HG02981 (cell line): ENCODE results near the gene C13orf46.

Experiments used
- ATAC-seq: cut with Tn5 transposase; IDR thresholded peaks from one replicate; pipeline ENCODE4 v1.9.1; 2021; ENCODE audit warnings: mild to moderate bottlenecking, moderate library complexity; ENCODE audit not compliant: unreplicated experiment

C13orf46 gene

GRCh38 chr13:113927661-113928581 lies 46.0 kb downstream of the C13orf46 start:
- ATAC-seq: no peak

DNA sequence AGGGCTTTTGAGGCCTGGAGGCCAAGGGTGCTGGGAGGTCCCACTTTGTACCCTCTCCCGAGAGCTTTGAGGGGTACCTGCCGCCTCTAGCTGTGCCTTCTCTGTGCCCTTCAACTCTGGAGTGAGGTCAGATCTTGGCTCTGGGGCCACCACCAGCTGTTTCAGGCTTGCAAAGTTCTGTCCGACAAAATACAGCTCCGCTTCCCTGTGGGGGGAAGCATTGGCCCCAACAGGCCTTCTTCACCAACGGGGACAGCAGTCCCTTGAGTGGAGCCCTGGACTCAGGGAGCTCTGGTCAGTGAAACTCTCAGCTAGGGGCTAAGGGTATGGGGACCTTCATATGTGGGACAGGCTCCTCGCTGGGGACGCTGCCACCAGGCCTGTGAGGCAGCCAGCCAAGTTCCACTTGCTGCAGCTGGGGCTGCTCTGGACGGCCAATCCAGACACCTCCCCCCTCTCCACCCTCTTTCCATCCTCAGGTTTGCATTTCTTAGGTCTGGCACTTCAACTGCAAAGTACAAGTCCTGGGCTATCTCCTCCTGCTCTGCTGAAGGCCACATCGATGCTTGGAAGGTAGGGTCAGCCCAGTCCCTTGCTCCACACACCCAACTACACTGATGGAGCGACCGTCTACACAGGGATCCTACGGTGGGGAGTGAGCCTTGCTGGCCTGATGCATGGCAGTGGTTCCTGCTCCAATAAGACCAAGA lies 46.8 kb downstream of the C13orf46 start:
- no peak for ATAC-seq

- ATAC-seq: no peak
Measured at GRCh38 chr13:113926301-113926761, 47.5 kb downstream of the C13orf46 start.

- no peak for ATAC-seq
Measured at GRCh38 chr13:113924184-113924901, 49.5 kb downstream of the C13orf46 start.

DNA sequence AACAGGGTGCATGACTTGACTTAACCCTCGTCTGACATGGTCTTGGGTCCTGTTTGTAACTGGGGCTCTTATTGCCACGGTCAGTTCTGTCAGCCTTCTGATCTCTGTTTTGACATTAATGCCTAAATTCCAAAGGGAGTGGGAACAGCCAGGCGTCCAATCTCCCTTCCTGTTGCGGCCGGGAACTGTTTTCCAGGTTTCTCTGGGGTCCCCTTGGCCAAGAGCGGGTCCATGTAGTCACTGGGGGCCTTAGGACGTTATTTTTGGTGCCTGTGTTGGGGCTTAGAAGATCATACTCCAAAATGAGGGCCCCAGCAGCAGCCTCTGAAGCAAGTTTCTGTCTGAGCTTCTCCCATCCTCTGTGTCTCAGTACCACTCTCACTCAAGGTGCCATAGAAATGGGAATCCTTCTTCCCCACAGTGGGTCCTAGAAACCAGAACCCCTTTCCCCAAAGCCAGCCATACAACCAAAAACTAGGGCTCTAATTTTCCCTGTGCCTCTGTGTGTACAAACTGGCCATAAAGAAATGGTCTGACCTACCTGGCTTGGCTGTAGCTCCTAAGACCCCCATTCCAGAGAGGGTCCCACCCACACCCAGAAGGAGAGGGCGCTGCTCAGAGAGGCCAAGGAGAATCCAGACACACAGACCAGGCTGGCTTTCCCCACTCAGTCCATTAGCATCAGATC lies 50.4 kb downstream of the C13orf46 start:
- no peak for ATAC-seq

DNA sequence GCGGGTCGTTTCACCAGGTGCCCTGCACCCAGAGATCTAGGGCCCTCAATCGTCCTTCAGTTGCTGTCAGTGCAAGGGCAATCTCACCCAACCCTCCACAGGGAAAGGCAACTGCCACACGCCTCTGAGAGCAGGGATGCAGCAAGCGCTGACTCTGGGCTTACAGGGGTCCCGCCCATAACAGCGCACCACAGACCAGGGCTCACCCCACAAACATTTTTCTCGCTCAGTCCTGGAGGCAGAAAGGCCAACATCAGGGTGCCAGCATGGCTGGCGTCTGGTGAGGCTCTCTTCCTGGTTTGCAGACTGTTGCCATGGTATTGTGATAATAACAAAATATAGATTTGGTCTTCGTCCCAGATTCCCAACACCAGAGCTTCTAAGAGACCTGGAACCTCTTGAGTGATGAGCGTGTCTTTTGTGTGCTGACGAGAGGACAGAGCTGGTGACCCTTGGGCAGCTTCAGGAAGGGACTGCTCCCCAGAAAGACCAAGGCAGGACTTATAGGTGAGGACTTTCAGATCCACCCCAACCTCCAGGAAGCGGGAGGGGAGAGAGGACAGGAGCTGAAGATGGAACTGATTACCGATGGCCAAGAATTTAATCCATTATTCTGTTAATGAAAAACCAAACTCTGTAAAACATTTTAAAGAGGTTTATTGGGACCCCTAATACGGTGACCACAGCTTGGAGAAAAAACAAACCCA lies 51.3 kb downstream of the C13orf46 start:
- ATAC-seq: no peak

DNA sequence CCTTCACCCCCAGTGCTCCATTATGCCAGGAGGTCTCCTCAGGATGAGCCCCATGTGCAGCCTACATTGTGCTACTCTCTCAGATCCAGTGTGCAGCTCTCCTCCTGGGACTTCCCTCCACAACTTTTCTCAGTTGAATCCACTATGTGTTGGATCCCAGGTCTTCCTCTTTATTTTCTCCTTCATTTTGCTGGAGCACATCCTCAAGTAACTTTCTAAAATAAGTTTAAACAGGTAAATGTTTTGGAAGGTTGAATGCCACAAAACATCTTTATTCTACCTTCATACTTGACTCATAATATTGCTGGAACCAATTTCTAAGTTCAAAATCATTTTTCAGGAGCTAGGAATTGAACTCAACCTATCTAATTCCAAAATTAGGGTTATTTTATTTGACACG lies 52.1 kb downstream of the C13orf46 start:
- ATAC-seq: no peak

DNA sequence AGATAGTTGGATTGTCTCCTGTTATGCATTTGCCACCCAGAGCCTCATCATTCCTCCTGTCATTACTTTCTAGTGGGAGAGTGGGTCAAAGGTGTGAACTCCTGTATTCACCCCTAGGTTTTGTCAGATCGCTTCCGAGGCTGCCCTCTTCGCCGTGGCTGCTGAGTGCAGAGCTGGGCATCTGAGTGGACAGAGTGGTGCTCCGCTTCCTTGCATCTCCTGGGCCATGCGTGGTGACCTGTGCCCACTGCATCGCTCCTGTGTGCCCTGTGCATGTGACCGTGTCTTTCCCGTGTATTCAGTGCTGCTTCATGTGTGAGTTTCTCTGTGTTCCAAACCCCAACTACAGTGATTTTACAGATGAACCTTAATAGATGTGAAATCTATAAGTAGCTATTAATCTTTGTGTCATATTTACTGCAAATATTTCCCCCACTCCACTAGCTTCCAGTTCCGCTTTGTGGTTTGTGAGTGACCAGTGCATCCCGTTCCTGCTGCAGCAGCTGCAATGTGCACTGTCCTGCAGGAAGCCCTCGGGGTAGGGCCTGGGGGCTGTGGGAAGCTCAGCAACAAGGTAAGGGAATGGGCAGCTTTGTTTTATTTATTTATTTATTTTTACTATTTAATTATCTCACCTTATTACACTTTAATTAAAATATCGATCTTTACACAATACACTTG lies 53.1 kb downstream of the C13orf46 start:
- no peak for ATAC-seq

DNA sequence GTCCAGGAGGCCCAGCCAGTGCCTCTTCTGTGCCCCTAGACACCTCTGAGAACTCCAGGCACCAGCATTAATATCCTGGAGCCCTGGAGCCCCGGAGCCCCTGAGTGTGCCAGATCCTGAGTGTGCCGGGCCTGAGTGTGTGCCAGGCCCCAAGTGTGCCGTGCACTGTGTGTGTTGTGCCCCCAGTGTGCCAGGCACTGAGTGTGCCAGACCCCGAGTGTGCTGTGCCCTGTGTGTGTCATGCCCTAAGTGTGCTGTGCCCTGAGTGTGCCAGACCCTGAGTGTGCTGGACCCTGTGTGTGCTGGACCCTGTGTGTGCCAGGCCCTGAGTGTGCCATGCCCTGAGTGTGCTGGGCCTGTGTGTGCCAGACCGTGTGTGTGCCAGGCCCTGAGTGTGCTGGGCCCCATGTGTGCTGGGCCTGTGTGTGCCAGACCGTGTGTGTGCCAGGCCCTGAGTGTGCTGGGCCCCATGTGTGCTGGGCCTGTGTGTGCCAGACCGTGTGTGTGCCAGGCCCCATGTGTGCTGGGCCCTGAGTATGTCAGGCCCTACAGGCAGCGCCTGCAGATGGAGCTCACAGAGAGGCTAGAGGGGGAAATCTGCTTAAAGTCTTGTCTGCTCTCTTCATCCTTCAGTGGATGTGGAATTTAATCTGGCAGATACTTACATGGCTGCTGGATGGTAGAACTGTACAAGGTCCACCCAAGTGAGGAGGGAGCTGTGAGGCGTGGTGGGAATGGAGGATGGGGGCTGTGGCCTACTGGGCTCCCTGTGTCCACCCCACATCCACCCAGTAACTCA lies 53.9 kb downstream of the C13orf46 start:
- ATAC-seq: no peak

DNA sequence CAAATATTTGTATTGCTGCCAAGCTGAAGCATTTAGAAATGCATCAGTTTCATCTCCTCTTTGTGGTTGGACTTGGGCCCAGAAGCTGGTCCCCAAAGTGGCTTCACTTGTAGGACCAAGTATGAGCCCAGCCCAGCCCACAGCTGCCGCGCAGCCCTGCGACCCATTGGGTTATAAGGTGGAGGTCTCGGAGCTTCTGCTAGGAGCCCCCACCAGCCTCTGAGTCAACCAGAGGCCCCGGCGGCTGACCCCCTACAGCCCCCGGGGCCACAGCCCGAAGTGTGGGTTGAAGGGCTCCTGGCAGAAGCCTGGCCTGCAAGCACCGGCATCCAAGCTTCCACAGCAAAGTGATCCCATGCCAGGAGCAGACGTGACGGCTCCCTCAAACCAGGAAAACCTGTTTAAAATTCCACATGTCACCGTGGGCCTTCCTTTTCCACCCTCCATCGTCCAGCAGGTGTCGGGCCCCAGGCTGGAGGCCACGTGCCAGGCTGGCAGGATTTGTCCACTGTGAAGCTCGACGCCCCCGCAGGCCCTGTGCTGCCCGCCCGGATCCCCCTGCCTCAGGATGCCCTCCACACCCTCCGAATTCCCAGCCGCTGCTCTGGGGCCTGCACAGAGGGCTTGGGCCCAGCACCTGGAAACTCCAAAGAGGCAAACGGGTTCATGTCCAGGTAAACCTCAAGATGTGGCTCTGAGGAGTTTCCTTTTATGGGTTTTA lies 54.7 kb downstream of the C13orf46 start:
- ATAC-seq: no peak

- ATAC-seq: no peak
Measured at GRCh38 chr13:113918580-113918979, 55.3 kb downstream of the C13orf46 start.

GRCh38 chr13:113917594-113918371 lies 56.1 kb downstream of the C13orf46 start:
- no peak for ATAC-seq

DNA sequence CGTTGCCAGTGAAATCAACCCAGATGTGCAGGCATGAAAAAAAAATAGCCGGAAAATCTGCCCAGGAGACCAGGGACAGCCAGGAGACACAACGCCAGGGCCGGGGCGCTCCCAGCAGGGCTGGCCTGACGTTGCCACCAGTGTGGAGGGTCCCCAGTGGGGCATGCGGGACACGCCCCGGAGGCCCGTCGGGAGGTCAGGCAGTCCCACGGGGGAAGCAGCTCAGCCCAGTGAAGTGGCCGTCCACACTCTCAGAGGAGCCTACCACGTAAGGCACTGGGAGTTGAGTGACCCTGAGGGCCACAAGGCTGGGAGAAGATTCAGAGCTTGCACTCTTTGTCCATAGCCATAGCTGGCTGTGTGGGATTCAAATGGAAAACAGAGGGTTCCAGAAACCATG lies 56.8 kb downstream of the C13orf46 start:
- ATAC-seq: no peak

- no peak for ATAC-seq
Measured at GRCh38 chr13:113916330-113916815, 57.5 kb downstream of the C13orf46 start.

- no peak for ATAC-seq
Measured at GRCh38 chr13:113915786-113916329, 58.0 kb downstream of the C13orf46 start.

DNA sequence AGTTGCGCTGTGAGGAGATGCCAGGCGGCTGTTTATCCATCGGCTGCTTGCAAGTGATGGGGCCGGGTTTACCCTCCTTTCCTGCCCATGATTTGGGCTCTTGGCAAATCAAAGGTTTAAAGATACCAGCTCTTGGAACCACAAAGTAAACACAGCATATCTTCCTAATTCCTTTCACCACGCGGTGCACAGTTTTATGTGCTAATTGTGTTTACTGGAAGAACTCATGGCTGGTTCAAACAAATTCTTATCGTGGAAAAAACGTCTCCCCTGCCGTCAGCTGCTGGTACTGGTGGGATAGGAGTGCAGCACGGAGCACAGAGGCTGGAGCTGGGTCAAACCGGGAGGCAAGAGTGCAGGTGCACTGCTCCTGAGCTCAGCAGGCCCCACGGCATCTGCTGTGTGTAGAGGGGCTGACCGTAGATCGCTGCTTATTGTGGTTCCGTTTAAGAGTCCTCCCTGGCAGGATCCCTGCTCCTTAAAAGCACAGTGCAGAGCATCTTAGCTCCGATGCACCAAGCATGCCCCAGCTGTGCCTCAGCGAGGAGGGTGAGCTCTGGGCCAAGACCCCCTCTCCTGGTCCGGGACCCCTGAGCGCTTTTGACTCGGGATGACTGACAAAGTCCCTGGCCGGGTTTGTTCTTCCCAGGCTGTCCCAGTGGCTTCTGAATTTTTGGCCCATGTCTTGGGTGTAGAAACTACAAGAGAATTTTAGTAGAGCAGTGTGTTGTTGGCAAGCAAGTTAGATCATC lies 58.7 kb downstream of the C13orf46 start:
- ATAC-seq: no peak
